GM23248 (cell line): ENCODE data around the gene CCDC187. TPM values are rescaled to one million over a fixed set of nuclear protein-coding genes. Genes with fewer than 3 reads are reported as not detected.

Experiments used
- DNase-seq: peaks from one replicate; pipeline ENCODE4 v3.0.0-alpha.2; 2015
- H2AFZ ChIP-seq: fragments of 200-600 bp; sonication (generic); 2 replicates; pipeline ENCODE4 v1.6.1; 2016; ENCODE audit warnings: antibody characterized with exemption
- H3F3A ChIP-seq: fragments of 200-600 bp; sonication (generic); 2 replicates; pipeline ENCODE4 v1.6.1; 2016; ENCODE audit warnings: mild to moderate bottlenecking, antibody characterized with exemption, mixed run types; ENCODE audit not compliant: insufficient read depth
- H3K27ac ChIP-seq: fragments of 200-600 bp; sonication (generic); 2 replicates; pipeline ENCODE4 v1.5.1; 2016; ENCODE audit warnings: mild to moderate bottlenecking
- H3K27me3 ChIP-seq: fragments of 200-600 bp; sonication (generic); replicated peaks from 2 replicates; pipeline ENCODE4 v1.6.1; 2016; ENCODE audit warnings: mild to moderate bottlenecking; ENCODE audit not compliant: insufficient read depth
- H3K36me3 ChIP-seq: fragments of 200-600 bp; sonication (generic); 2 replicates; pipeline ENCODE4 v1.6.1; 2016; ENCODE audit warnings: low read depth, mild to moderate bottlenecking
- H3K4me1 ChIP-seq: fragments of 200-600 bp; sonication (generic); 2 replicates; pipeline ENCODE4 v1.6.1; 2016; ENCODE audit warnings: mild to moderate bottlenecking; ENCODE audit not compliant: insufficient read depth
- H3K4me2 ChIP-seq: fragments of 200-600 bp; sonication (generic); one replicate; pipeline ENCODE4 v1.6.1; 2016; ENCODE audit warnings: mild to moderate bottlenecking; ENCODE audit not compliant: unreplicated experiment
- H3K4me3 ChIP-seq: fragments of 200-600 bp; sonication (generic); 2 replicates; pipeline ENCODE4 v1.5.1; 2016; ENCODE audit warnings: mild to moderate bottlenecking
- H3K79me2 ChIP-seq: fragments of 200-600 bp; sonication (generic); 2 replicates; pipeline ENCODE4 v1.6.1; 2016; ENCODE audit warnings: mild to moderate bottlenecking; ENCODE audit not compliant: insufficient read depth
- H3K9ac ChIP-seq: fragments of 200-600 bp; sonication (generic); 2 replicates; pipeline ENCODE4 v1.6.1; 2016; ENCODE audit warnings: mild to moderate bottlenecking
- H3K9me2 ChIP-seq: fragments of 200-600 bp; sonication (generic); 2 replicates; pipeline ENCODE4 v1.6.1; 2016; ENCODE audit warnings: mixed run types, mild to moderate bottlenecking, moderate library complexity; ENCODE audit not compliant: insufficient read depth
- H3K9me3 ChIP-seq: fragments of 200-600 bp; sonication (generic); one replicate; pipeline ENCODE4 v1.6.1; 2017; ENCODE audit warnings: low read depth
- H4K20me1 ChIP-seq: fragments of 200-600 bp; sonication (generic); 2 replicates; pipeline ENCODE4 v1.6.0; 2016; ENCODE audit not compliant: insufficient read depth
- EZH2 ChIP-seq: fragments of 200-600 bp; sonication (generic); IDR thresholded peaks from 2 replicates; pipeline ENCODE4 v1.6.1; 2018; ENCODE audit warnings: antibody characterized with exemption, mild to moderate bottlenecking; ENCODE audit not compliant: insufficient read depth, poor library complexity, severe bottlenecking
- EZH2phosphoT487 ChIP-seq: fragments of 200-600 bp; sonication (generic); IDR thresholded peaks from 2 replicates; pipeline ENCODE4 v1.6.1; 2018; ENCODE audit warnings: antibody characterized with exemption, moderate library complexity, mild to moderate bottlenecking, low read depth; ENCODE audit not compliant: insufficient read depth
- WGBS, 2 experiments: methylation state at CpG; one replicate each; pipeline ENCODE4 v1.1.6; 2015 to 2017; ENCODE audit warnings: low lambda C conversion rate in 2 of 2, low coverage in 1 of 2; ENCODE audit errors: missing lambda C conversion rate in 2 of 2; 5-methylcytosine and 5-hydroxymethylcytosine counted together
- in situ Hi-C: fragments of 300-500 bp; cut with MboI; formaldehyde crosslinking; loops from 2 replicates; pipeline ENCODE4 v1.15.0; 2020
- polyA plus RNA-seq: library from polyadenylated mRNA; unstranded; fragments of >200 nt; fragmentation: Nextera tagmentation; extraction: Ambion mirVana; gene quantifications from 2 replicates; pipeline ENCODE4 v1.2.1, GENCODE V29; 2016
- total RNA-seq: library from RNA; depleted of rRNA; stranded (reverse); fragments of >200 nt; shearing (Covaris generic); gene quantifications from 2 replicates; pipeline ENCODE4 v1.2.3, GENCODE V29; 2014

CCDC187 gene
- total and polyA plus RNA-seq, 2 experiments from 2014 or later: not detected

GRCh38 chr9:136284311-136284710 is 19.6 kb downstream of the CCDC187 start:
- H3K4me2 ChIP-seq: no peak overlapping the region
- in situ Hi-C loops: no loop called here
- H3K4me3 ChIP-seq: no peak overlapping the region
- H3K27ac ChIP-seq: no peak overlapping the region
- H2AFZ ChIP-seq: no peak overlapping the region
- peaks cover 19% of the 10 kb centered on the region; the same call in 1 of the 2 replicates for H3K27me3 ChIP-seq
- no peaks in the 10 kb centered on the region for H3K36me3 ChIP-seq
- H3K79me2 ChIP-seq: no peaks in the 10 kb centered on the region
- H3K4me1 ChIP-seq: no peaks in the 10 kb centered on the region
- no peaks in the 10 kb centered on the region for H3K9me2 ChIP-seq
- no peak overlapping the region for H3K9ac ChIP-seq
- H4K20me1 ChIP-seq: no peaks in the 10 kb centered on the region
- H3K9me3 ChIP-seq: no peaks in the 10 kb centered on the region
- no peak for TF ChIP-seq EZH2phosphoT487
- TF ChIP-seq EZH2: no peak
- no peak for DNase-seq
- H3F3A ChIP-seq: no peaks in the 10 kb centered on the region
- 48 to 51% methylated on average over 17 to 20 of the region's 22 CpGs for WGBS, 2 experiments

GRCh38 chr9:136283291-136284235 is 20.3 kb downstream of the CCDC187 start:
- Histone ChIP-seq H3K9ac (peak overlapping the region; percentile 38), H3K4me3 (peak overlapping the region; percentile 58)

GRCh38 chr9:136282272-136282861 is 21.5 kb downstream of the CCDC187 start:
- H3K9me3 ChIP-seq: no peaks in the 10 kb centered on the region
- no peak overlapping the region for H3K9ac ChIP-seq
- H3K79me2 ChIP-seq: no peaks in the 10 kb centered on the region
- H3K4me3 ChIP-seq: no peak overlapping the region
- H3K9me2 ChIP-seq: no peaks in the 10 kb centered on the region
- in situ Hi-C loops: no loop called here
- H3K27ac ChIP-seq: no peak overlapping the region
- H3F3A ChIP-seq: no peaks in the 10 kb centered on the region
- TF ChIP-seq EZH2phosphoT487: no peak
- TF ChIP-seq EZH2: no peak
- 37 to 44% methylated on average over 12 to 14 of the region's 14 CpGs for WGBS, 2 experiments
- no peak for DNase-seq
- no peaks in the 10 kb centered on the region for H3K36me3 ChIP-seq
- H2AFZ ChIP-seq: no peak overlapping the region
- no peak overlapping the region for H3K4me2 ChIP-seq
- peaks cover 20% of the 10 kb centered on the region; the same call in 1 of the 2 replicates for H3K27me3 ChIP-seq
- H3K4me1 ChIP-seq: no peaks in the 10 kb centered on the region
- no peaks in the 10 kb centered on the region for H4K20me1 ChIP-seq

More at GRCh38 chr9:136283291-136284235, 20.3 kb downstream of the CCDC187 start:
- H2AFZ ChIP-seq: peak overlapping the region; percentile 70
- WGBS, 2 experiments: 6 to 7% methylated on average over 28 of the region's 32 CpGs
- in situ Hi-C loops: no loop called here
- peaks cover 18% of the 10 kb centered on the region; the same call in 1 of the 2 replicates for H3K27me3 ChIP-seq
- H3K4me1 ChIP-seq: no peaks in the 10 kb centered on the region
- no peaks in the 10 kb centered on the region for H3K9me3 ChIP-seq
- H3K27ac ChIP-seq: no peak overlapping the region
- TF ChIP-seq EZH2phosphoT487 (no peak), EZH2 (no peak)
- DNase-seq: peak; percentile 80
- no peaks in the 10 kb centered on the region for H3K79me2 ChIP-seq
- H3K4me2 ChIP-seq: peak overlapping the region; percentile 53
- no peaks in the 10 kb centered on the region for H3K36me3 ChIP-seq
- H3K9me2 ChIP-seq: no peaks in the 10 kb centered on the region
- no peaks in the 10 kb centered on the region for H4K20me1 ChIP-seq
- no peaks in the 10 kb centered on the region for H3F3A ChIP-seq

- no peak for DNase-seq
- H3K4me1 ChIP-seq: no peaks in the 10 kb centered on the region
- no peaks in the 10 kb centered on the region for H3K9me2 ChIP-seq
- no peak for TF ChIP-seq EZH2
- TF ChIP-seq EZH2phosphoT487: no peak
- H3F3A ChIP-seq: no peaks in the 10 kb centered on the region
- no peaks in the 10 kb centered on the region for H3K9me3 ChIP-seq
- no peak overlapping the region for H3K27ac ChIP-seq
- H3K9ac ChIP-seq: no peak overlapping the region
- in situ Hi-C loops: no loop called here
- H3K4me2 ChIP-seq: no peak overlapping the region
- peaks cover 20% of the 10 kb centered on the region; the same call in 1 of the 2 replicates for H3K27me3 ChIP-seq
- H4K20me1 ChIP-seq: no peaks in the 10 kb centered on the region
- H2AFZ ChIP-seq: no peak overlapping the region
- H3K4me3 ChIP-seq: no peak overlapping the region
- 59 to 62% methylated on average over 37 to 38 of the region's 39 CpGs for WGBS, 2 experiments
- no peaks in the 10 kb centered on the region for H3K79me2 ChIP-seq
- no peaks in the 10 kb centered on the region for H3K36me3 ChIP-seq
Observed at GRCh38 chr9:136281421-136282271, 22.2 kb downstream of the CCDC187 start.
